SK-N-SH treated with all-trans-retinoic acid at 6 μM for 48 hours (cell line): Measurements from ENCODE around the gene NME3.

Source experiments
- ATAC-seq: fragments of 200-7000 bp; cut with Tn5 transposase; 3 replicates; pipeline ENCODE4 v1.9.1; 2020; ENCODE audit warnings: mild to moderate bottlenecking, moderate library complexity
- ARNTL ChIP-seq: fragments of 450-650 bp; formaldehyde crosslinking; IDR thresholded peaks from 2 replicates; pipeline ENCODE4 v1.5.0; 2020; ENCODE audit warnings: low read depth, mild to moderate bottlenecking, moderate library complexity, borderline replicate concordance
- BACH2 ChIP-seq: fragments of 250-450 bp; sonication (Bioruptor Pico); IDR thresholded peaks from 2 replicates; pipeline ENCODE4 v1.9.0; 2021; ENCODE audit warnings: mild to moderate bottlenecking, borderline replicate concordance
- CSRNP3 ChIP-seq: fragments of 250-450 bp; sonication (Bioruptor Pico); IDR thresholded peaks from 2 replicates; pipeline ENCODE4 v1.5.1; 2021; ENCODE audit warnings: mild to moderate bottlenecking, moderate library complexity
- ESRRG ChIP-seq: fragments of 250-450 bp; sonication (Bioruptor Pico); IDR thresholded peaks from 2 replicates; pipeline ENCODE4 v1.6.1; 2021; ENCODE audit warnings: mild to moderate bottlenecking
- GLIS3 ChIP-seq: fragments of 250-450 bp; sonication (Bioruptor Pico); IDR thresholded peaks from 2 replicates; pipeline ENCODE4 v1.5.0; 2020; ENCODE audit warnings: mild to moderate bottlenecking, moderate library complexity
- ISL1 ChIP-seq: fragments of 250-450 bp; sonication (Bioruptor Pico); IDR thresholded peaks from 2 replicates; pipeline ENCODE4 v2.1.2; 2022; ENCODE audit warnings: mild to moderate bottlenecking, moderate library complexity
- OSR1 ChIP-seq: fragments of 250-450 bp; sonication (Bioruptor Pico); IDR thresholded peaks from 2 replicates; pipeline ENCODE4 v1.8.0; 2022; ENCODE audit warnings: moderate library complexity, mild to moderate bottlenecking, inconsistent platforms
- PATZ1 ChIP-seq: fragments of 250-450 bp; sonication (Bioruptor Pico); IDR thresholded peaks from 2 replicates; pipeline ENCODE4 v1.8.0; 2020; ENCODE audit warnings: mild to moderate bottlenecking, moderate library complexity, borderline replicate concordance
- POU6F1 ChIP-seq: fragments of 250-450 bp; sonication (Bioruptor Pico); IDR thresholded peaks from 2 replicates; pipeline ENCODE4 v1.8.0; 2021; ENCODE audit warnings: low read depth, mild to moderate bottlenecking, moderate library complexity, borderline replicate concordance
- PPARA ChIP-seq: fragments of 250-450 bp; sonication (Bioruptor Pico); IDR thresholded peaks from 2 replicates; pipeline ENCODE4 v1.5.0; 2020; ENCODE audit warnings: mild to moderate bottlenecking, borderline replicate concordance
- SNAI2 ChIP-seq: fragments of 250-450 bp; sonication (Bioruptor Pico); IDR thresholded peaks from 2 replicates; pipeline ENCODE4 v1.5.0; 2020; ENCODE audit warnings: mild to moderate bottlenecking, moderate library complexity
- TOX ChIP-seq: fragments of 250-450 bp; sonication (Bioruptor Pico); IDR thresholded peaks from 2 replicates; pipeline ENCODE4 v1.8.0; 2021; ENCODE audit warnings: mild to moderate bottlenecking, moderate library complexity, borderline replicate concordance
- TSHZ2 ChIP-seq: fragments of 250-450 bp; sonication (Bioruptor Pico); IDR thresholded peaks from 2 replicates; pipeline ENCODE4 v1.5.0; 2020; ENCODE audit warnings: mild to moderate bottlenecking, moderate library complexity
- ZC3H10 ChIP-seq: fragments of 250-450 bp; sonication (Bioruptor Pico); IDR thresholded peaks from 2 replicates; pipeline ENCODE4 v1.5.1; 2021; ENCODE audit warnings: mild to moderate bottlenecking, moderate library complexity
- ZFP30 ChIP-seq: fragments of 450-650 bp; formaldehyde crosslinking; IDR thresholded peaks from 2 replicates; pipeline ENCODE4 v1.5.0; 2022; ENCODE audit warnings: mild to moderate bottlenecking, moderate library complexity
- ZNF565 ChIP-seq: fragments of 450-650 bp; formaldehyde crosslinking; conservative IDR thresholded peaks from 2 replicates; pipeline ENCODE4 v1.5.0; 2020; ENCODE audit warnings: low read depth, mild to moderate bottlenecking, moderate library complexity
- ZNF70 ChIP-seq: fragments of 450-650 bp; formaldehyde crosslinking; IDR thresholded peaks from 2 replicates; pipeline ENCODE4 v1.5.0; 2020; ENCODE audit warnings: mild to moderate bottlenecking, moderate library complexity
- ZNF8 ChIP-seq: fragments of 450-650 bp; formaldehyde crosslinking; IDR thresholded peaks from 2 replicates; pipeline ENCODE4 v1.5.0; 2020; ENCODE audit warnings: mild to moderate bottlenecking, moderate library complexity

Gene NME3

GRCh38 chr16:1790261-1790610 lies 18.9 kb upstream of the NME3 start:
- ATAC-seq: no peak
- TF ChIP-seq GLIS3 (CRISPR knock-in tag): no peak
- no peak for TF ChIP-seq TSHZ2 (CRISPR knock-in tag)
- no peak for TF ChIP-seq OSR1

GRCh38 chr16:1789643-1790045 lies 18.3 kb upstream of the NME3 start:
- ATAC-seq: no peak
- TF ChIP-seq PATZ1 (no peak), ZC3H10 (CRISPR knock-in tag) (no peak)

GRCh38 chr16:1788708-1789100 lies 17.4 kb upstream of the NME3 start:
- ATAC-seq: no peak
- no peak for TF ChIP-seq ISL1 (CRISPR knock-in tag)
- TF ChIP-seq BACH2: no peak
- no peak for TF ChIP-seq POU6F1 (CRISPR knock-in tag)
- TF ChIP-seq TOX: no peak
- TF ChIP-seq ESRRG (CRISPR knock-in tag): no peak
- TF ChIP-seq ZFP30: no peak
- no peak for TF ChIP-seq PATZ1
- TF ChIP-seq OSR1: no peak
- TF ChIP-seq GLIS3 (CRISPR knock-in tag): no peak
- TF ChIP-seq ZNF565 (CRISPR knock-in tag): no peak
- TF ChIP-seq ZNF8 (CRISPR knock-in tag): no peak
- TF ChIP-seq CSRNP3 (CRISPR knock-in tag): no peak
- TF ChIP-seq ARNTL (CRISPR knock-in tag): no peak
- no peak for TF ChIP-seq TSHZ2 (CRISPR knock-in tag)
- no peak for TF ChIP-seq SNAI2 (CRISPR knock-in tag)
- no peak for TF ChIP-seq PPARA
- TF ChIP-seq ZNF70 (CRISPR knock-in tag): no peak
